ENCODE results near the gene EML4.

Gene EML4

GRCh38 chr2:42236911-42237310 is 67.8 kb downstream of the EML4 start:
- H3K4me3 ChIP-seq (ENCODE audit: low read length), result no peak overlapping the region
- DNase-seq (ENCODE audit: low read depth), result no peak
- TF ChIP-seq, protein P1, sequence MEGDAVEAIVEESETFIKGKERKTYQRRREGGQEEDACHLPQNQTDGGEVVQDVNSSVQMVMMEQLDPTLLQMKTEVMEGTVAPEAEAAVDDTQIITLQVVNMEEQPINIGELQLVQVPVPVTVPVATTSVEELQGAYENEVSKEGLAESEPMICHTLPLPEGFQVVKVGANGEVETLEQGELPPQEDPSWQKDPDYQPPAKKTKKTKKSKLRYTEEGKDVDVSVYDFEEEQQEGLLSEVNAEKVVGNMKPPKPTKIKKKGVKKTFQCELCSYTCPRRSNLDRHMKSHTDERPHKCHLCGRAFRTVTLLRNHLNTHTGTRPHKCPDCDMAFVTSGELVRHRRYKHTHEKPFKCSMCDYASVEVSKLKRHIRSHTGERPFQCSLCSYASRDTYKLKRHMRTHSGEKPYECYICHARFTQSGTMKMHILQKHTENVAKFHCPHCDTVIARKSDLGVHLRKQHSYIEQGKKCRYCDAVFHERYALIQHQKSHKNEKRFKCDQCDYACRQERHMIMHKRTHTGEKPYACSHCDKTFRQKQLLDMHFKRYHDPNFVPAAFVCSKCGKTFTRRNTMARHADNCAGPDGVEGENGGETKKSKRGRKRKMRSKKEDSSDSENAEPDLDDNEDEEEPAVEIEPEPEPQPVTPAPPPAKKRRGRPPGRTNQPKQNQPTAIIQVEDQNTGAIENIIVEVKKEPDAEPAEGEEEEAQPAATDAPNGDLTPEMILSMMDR (conservative IDR thresholded peaks at IDR 0.05; ENCODE audit: low read length), result no peak

DNA sequence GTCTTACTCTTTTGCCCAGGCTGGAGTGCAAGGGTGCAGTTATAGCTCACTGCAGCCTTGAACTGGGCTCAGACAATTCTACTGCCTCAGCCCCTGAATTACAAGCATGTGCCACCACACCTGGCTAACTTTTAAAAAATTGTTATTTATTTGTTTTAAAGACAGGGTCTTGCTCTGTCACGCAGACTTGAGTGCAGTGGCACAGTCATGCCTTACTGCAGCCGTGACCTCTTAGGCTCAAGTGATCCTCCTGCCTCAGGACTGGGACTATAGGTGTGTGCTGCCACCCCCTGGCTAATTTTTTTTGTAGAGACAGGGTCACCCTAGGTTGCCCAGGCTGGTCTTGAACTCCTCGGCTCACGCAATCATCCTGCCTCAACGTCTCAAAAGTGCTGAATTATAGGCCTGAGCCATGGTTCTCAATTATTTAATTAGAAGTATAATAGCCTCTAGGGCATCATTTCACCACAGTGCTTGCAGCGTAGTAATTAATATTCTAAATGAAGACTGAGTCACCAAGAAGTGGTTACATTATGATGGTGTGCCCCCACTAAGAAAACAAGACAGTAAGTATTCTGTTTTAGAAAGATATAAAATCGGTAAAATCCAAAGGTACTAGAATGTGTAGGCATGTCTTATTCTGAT is 69.6 kb downstream of the EML4 start:
- DNase-seq (ENCODE audit: low read depth), result peak; percentile 12
- no peak overlapping the region for H3K4me3 ChIP-seq (ENCODE audit: low read length)
- TF ChIP-seq, protein P1 (conservative IDR thresholded peaks at IDR 0.05; ENCODE audit: low read length), result peak; percentile 36

DNA sequence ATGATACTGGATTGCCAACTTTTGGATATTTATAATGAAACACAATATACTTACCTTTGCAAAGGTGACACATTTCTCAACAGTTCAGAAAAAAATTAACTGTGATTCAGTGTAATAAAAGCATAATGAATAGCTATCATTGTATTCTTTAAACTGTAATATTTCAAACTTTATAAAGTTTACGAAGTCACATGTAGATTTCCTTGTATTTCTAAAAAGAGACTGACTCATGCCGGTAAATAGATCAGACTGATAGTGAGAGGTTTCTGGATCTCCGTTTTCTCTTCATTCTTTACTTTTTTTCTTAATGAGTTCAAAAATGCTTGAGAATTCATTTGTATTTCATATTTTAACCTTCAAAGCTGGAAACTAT is 70.1 kb downstream of the EML4 start:
- TF ChIP-seq, protein P1 (conservative IDR thresholded peaks at IDR 0.05; ENCODE audit: low read length), result no peak
- H3K4me3 ChIP-seq (ENCODE audit: low read length), result no peak overlapping the region
- no peak for DNase-seq (ENCODE audit: low read depth)

DNA sequence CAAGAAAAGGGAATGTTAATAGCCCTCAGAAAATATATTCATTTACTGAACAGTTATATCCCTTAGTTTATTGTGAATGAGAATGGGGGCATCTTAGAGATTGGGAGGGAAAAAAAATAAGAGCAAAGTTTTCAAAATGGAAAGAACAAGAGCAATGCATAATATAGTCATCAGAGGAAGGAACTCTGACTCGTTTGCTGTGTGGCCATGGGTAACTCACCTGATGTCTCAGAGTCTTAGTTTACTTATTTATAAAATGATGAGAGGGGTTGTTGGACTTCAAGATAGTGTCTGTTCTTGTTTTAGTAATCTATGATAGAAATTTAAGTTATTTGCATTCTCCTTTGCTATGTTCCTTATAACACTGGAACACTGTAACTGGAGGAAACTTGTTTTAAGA is 70.7 kb downstream of the EML4 start:
- TF ChIP-seq, protein P1 (conservative IDR thresholded peaks at IDR 0.05; ENCODE audit: low read length), result no peak
- DNase-seq (ENCODE audit: low read depth), result no peak
- no peak overlapping the region for H3K4me3 ChIP-seq (ENCODE audit: low read length)

- DNase-seq (ENCODE audit: low read depth), result no peak
- TF ChIP-seq, protein P1 (conservative IDR thresholded peaks at IDR 0.05; ENCODE audit: low read length), result no peak
- H3K4me3 ChIP-seq (ENCODE audit: low read length), result no peak overlapping the region
Measured at GRCh38 chr2:42241517-42241916, 72.4 kb downstream of the EML4 start.

DNA sequence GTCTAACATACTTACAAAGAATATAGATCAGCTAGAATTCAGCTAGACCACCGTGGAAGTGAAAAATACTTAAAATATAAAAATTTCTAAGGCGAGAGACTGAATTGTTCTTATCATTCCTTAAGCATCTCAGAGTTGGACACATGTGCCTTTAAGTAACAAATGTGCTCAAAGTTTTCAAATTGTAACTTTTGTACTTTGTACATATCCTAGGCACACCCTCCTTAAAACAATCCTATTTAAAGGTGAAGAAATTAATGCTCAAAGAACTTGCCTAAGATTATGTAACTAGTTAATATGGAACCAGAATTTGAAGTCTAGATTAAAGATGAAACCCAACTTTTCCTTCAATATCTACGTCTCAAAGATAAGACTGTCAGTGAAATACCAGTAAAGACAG is 74.1 kb downstream of the EML4 start:
- TF ChIP-seq, protein P1 (conservative IDR thresholded peaks at IDR 0.05; ENCODE audit: low read length), result no peak
- H3K4me3 ChIP-seq (ENCODE audit: low read length), result no peak overlapping the region

DNA sequence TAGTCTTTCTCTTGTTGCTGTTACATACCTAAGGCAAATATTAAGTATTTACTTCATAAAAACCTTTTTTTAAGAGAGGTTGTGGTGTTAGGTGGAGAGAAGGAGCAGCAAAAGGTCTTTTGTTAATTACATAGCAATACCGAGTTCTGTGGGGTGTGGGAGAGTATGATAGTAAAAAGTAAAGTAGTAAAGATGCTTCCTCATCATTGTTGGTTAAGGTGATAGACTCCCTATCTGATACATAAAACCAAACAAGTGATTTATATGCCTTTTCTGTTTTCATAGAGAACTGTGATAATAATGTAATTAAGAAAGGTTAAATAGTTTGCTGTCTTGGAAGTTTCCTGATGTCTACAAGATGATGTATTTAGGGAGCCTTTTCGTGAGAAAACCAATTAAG is 75.4 kb downstream of the EML4 start:
- TF ChIP-seq, protein P1 (conservative IDR thresholded peaks at IDR 0.05; ENCODE audit: low read length), result no peak
- no peak overlapping the region for H3K4me3 ChIP-seq (ENCODE audit: low read length)
- DNase-seq (ENCODE audit: low read depth), result no peak

More for the DNA sequence above, 74.1 kb downstream of the EML4 start:
- DNase-seq (ENCODE audit: low read depth), result no peak
